UCSD-AML1 (cell line): ENCODE results near the gene TCL1A.

Experiments used
- DNase-seq: peaks from one replicate; lab custom pipeline; 2025; ENCODE audit not compliant: unreplicated experiment; lab: John Stamatoyannopoulos, UW

Gene TCL1A

DNA sequence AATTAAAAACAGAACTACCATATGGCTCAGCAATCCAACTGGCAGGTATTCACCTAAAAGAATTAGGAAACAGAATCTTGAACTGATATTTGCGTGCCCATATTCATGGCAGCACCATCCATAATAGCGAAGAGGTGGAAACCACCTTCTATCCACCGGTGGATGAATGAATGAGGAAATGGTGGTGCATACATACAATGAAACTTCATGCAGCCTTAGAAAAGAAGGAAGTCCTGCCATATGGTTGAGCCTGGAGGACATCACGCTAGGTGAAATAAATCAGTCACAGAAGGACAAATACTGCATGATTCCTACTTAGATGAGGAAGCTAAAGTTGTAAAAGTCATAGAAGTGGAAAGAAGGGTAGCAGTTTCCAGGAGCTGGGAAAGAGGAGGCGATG is 6.6 kb downstream of the TCL1A start:
- DNase-seq, result no peak

DNA sequence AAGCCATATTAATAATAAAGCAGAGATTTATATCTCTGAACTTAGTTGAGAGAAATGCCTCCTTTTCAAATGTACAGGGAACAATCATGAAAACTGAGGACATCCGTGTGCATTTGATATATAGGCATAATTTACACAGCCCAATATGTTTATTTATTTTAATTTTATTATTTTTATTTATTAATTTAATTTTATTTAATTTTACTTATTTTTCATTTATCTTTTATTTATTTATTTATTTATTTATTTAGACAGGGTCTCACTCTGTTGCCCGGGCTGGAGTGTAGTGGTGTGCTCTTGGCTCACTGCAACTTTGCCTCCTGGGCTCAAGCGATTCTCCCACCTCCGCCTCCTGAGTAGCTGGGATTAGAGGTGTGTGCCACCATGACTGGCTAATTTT is 8.4 kb downstream of the TCL1A start:
- DNase-seq, result no peak

DNA sequence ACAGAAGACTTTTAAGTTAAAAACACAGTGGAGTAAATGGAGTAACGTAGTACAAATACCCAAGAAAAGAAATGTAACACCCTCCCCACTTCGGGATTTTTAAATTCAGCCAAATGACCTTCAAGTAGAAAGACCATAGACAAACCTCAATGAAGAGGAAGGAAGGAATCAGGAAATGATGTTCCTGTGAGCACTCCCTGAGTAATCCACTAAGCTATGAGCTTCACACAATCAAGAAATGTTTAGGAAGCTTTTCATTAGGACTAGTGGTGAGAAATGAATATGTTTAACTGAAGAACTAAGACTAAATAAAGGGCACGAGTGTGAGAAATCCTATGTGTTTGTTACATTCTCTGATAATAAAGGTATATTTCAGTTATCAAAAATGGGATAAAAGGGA is 10.1 kb downstream of the TCL1A start:
- DNase-seq, result no peak

DNA sequence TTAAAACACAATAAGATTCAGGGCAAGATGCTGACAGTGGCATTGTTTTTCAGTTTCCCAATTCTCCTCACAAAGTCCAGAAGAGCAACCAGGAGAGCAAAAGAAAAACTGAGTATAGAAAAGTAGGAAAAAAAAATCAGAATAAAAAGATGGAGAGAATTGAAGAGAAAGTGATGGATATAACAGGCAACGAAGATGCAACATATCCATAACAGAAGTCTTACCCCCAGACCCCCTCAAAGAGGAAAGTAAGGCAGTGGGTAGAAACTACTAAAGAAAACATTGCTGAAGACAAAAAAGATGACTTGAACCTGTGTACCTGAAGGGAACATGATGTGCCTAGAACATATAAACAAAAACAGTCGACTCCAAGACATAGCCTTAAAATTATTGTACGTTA is 10.6 kb downstream of the TCL1A start:
- DNase-seq, result no peak

DNA sequence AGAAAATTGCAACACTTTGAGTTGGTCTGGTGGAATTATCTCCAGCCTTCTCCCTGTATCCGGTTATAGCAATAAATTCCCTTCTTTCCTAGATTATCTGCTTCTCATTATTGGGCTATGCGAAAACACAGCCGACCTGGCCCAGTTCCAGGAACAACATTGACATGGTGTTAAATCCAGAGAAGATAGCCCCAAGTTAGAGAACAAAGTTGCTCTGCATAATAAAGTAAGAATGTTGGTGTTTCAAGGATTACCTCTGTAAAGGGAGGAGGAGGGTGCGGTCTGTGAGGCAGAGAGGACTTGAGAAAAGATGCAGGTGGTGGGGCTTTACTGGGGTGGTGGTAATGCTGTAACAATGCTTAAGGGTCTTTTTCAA is 12.1 kb downstream of the TCL1A start:
- no peak for DNase-seq

DNA sequence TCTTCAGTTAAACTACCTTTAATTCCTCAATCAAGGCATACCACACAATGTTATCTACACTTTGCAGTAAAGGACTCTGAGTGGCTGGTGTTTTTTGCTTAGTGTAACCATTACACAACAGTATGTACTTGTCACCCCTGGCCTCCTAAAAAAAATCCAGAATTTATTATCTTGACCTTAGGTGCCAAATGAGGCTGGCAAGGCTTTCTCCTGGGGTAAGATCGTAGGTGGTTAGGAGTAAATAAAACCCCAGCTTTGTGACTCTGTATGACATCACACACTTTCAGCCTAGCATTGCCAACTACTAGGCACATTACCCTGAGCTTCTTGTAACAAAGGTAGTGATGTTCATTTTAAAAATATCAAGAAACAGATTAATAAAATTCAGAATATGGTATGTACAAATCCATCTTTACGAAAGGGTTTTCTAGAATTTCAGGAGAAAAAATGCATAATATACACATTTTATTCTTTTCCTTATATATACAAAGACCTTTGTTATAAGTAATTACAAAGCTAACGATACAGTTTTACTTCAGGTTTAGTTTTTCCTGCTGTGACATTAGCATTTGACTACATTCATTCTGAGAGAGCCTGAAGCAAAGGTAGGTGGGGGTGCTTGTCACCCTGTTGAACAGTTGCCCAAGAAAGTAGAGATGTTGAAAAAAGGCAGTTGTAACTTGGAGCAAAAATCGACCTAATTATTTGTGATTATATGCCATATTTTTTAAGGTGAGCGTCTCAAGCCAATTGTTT is 13.5 kb downstream of the TCL1A start:
- DNase-seq, result no peak

DNA sequence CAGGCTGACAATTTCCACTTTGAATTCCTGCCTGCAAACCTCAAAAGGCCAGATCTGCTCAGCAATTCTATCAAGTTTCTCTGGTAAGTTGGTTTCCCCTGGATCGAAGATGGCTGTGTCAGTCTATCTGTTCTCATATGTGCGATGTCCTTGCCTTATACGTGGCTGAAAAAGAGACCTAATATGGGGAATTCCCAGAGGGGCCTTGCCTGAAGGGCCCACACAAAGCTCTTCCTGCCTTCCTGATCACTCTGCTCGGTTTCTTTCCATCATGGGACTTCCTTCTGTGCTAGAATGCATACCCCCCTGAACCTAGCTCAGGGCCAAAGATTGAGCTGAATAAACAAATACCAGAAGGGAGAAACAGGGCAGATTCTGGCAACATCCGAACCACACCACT is 14.5 kb downstream of the TCL1A start:
- DNase-seq, result no peak

DNA sequence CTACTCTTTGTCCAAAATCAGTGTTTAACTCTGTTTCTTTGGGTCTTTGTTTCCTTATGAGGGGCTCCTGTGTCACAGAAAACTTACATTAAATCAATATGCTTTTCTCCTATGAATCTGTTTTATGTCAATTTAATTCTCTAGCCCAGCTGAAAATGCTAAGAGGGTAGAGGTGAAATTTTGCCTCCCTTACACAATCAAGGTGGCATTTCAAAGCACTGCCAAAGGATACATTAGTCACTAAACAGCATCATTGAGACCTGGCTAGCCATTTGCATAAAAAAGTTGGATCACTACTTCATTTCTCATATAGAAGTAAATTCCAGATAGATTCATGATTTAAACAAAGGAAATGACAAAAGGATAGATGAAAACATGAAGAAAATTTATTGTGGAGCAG is 15.6 kb downstream of the TCL1A start:
- DNase-seq, result no peak

DNA sequence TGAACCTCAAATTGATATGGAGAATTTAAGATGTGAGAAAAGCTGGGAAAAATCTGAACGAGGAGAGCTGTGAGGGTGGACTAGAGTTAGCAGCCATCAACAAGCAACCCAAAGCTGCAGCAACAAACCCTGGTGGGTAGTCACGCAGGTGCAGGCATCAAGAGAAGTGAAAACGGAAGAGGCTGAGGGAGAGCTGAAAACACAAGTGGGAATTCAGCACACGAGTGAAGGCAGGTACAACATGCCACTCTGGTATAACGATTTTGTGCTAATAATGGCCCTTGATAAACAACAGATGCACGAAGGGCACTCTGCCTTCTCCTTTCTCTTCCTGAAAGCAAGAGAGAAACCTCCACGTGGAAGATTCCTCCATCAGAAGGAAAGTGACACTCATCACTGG is 16.2 kb downstream of the TCL1A start:
- no peak for DNase-seq

DNA sequence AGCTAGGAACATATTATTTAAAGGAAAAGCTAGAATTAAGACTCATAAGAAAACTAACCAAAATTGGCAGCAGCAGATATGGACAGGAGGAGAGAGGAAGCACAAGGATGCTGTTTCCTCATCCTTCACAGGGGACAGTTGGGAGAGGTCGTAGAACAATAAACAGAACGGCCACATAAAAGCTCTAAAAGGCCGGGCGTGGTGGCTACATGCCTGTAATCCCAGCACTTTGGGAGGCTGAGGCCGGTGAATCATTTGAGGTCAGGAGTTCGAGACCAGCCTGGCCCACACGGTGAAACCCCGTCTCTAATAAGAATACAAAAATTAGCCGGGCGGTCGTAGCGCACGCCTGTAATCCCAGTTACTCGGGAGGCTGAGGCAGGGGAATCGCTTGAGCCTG is 17.2 kb downstream of the TCL1A start:
- DNase-seq, result no peak

DNA sequence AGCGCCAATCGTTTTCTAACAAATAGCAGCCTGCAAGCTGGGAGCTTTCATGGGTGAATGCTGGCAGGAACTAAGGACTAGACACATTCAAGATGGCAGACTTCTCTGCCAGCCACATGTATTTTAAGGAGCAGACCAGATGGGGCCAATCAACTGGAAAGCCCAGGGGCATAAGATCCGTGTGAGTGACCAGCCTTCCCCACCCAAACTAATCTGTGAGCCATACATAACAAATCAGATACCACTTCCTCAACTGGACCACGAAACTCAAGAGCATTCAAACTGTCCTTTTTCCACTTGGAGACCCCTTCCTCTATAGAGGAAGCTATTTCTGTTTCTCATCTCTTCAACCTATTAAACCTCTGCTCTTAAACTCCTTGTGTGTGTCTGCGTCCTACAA is 18.0 kb downstream of the TCL1A start:
- no peak for DNase-seq

DNA sequence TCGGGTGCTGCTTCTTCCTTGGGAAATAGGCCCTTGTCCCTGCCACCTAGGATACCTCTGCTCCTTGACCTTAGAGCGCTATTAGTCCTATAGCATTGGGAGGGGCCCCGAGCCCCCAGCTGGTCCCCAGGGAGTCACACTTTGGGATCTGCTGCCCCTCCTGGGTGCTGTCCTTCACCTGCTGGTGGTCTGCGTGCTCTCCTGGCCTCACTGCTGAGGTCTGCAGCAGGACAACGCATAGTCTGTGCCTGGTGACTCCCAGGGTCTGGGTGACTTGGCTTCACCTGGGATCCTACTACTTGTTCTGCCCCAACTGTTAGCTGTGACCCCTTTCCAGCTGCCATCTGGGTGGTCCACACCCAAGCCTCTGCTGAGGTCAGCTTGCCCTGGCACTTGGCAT is 18.9 kb downstream of the TCL1A start:
- DNase-seq, result no peak

DNA sequence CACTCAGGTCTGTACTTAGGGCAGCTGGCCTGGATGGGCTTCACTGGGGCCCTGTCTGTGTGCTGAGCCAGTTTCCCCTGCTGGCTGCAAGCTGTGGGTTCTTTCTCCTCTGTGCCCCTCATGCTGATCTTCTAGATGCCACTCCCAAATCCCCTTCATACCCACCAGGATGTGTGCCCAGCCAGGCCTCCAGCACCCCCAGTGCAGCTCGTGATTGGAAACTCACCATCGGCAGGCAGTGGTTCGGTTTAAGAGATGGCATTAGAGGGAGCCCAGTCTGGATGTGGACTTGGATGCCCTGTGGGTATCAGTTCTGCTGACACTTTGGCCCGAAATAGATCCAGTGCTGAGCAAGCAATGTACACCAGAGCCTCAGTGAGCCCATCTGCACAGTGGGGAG is 21.8 kb downstream of the TCL1A start:
- no peak for DNase-seq

DNA sequence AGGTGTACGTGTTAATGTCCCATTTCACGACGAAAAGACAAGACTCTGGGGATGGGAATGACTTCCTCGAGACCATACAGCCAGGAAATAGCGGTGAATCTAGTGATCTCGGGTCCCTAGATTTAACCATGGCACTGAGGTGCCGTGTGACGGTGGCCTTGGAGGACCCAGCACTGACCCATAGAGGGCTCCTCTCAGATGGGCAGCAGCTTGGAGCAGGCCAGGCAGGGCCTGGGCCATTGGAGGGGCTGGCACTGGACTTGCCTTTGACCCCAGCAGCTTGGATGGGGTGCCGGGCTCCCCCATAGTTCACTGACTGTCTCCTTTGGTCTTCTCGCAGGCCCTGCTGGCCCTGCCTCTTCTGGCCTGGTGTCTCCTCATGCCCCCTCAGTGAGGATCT is 22.3 kb downstream of the TCL1A start:
- no peak for DNase-seq

DNA sequence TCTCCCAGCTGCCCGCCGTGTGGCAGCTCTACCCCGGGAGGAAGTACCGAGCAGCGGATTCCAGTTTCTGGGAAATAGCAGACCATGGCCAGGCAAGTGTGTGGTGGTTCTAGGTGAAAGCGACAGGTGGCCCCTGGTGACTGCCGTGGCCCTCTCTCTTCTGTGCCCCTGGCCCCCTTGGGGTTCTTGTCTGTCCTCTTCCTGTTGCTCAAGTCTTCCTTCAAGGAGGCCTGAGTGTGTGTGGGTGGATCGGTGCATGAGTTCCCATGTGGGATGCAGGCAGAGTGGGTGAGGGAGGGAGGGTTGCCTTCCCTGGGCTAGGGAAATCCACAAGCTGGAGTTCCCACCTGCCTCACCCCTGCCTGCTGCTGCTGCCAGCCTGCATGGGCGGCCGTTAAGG is 23.1 kb downstream of the TCL1A start:
- DNase-seq, result no peak

DNA sequence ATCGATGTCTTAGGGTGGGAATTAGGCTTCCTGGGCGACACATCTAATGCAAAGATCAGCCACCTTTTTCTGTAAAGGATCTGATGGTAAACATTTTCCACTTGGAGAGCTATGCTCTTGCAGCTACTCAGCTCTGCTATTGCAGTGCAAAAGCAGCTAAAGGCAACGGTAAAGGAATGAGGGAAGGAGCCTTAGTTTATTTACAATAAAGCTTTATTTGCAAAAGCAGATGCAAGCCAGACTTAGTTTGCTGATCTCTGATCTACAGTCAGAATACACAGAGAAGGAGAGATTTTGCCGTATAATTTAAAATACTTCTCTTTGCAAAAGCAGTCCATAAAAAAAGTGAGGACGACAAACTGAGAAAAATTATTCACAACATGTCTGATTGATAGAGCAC is 24.5 kb downstream of the TCL1A start:
- no peak for DNase-seq

DNA sequence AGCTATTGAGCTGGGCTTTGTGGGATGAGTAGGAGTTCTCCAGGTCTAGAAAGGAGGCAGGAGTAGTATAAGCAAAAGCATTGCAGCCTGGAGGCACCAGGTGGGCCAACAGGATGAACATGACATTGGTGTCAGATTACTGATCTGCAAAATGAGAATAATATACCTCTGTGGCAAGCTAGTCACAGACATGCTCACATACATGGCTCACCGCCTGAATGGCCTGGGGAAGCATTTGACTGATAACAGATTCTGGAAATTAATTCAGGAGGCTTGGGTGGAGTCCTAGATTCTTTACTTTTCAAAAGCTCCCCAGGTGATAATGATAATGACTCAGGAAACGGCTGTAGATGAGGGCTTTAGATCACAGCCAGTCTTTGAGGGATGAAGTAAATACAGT is 27.0 kb downstream of the TCL1A start:
- no peak for DNase-seq

DNA sequence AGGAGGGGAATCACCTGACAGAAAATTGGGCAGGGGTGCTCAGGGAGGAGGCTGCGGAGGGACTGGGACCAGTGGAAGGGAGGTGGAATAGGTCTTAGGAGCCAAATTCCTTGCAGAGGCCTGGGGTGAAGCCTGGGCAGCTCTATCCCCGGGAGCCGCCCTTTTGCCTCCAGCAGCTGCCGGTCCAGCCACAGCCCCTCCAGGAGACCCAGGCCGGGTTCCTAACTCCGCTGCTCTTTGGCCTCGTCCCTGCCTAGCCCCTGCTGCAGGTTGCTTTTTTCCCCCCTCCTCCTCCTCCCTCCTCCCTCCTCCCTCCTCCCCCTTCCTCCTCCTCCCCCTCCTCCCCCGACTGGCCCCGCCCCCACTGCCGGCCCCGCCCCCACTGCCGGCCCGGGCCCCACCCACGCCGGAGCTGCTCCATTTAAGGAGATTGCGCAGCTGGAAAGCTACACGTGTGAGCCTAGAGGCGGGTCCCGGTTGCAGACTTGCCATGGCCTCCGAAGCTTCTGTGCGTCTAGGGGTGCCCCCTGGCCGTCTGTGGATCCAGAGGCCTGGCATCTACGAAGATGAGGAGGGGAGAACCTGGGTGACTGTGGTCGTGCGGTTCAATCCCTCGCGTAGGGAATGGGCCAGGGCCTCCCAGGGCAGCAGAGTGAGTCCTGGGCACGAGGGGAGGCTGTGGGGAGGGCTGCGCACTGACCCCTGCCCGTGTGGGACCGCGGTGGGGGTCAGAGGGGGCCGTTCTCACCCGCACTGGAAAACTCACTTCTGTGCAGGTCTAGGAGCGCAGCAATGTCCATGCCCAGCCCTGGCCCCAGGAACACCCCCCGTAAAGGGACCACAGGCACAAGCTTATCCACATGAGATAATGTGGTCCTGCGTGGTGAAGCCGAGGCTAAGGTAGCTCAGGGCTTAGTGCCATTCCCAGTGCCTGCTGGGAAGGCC is 27.7 kb downstream of the TCL1A start, which contains the start of gene TCL1B:
TSS of gene TCL1B (plus strand) at position 449 of the 945 bp plus-strand sequence. CDS start at position 491, 42 bp downstream.
- DNase-seq, result no peak

DNA sequence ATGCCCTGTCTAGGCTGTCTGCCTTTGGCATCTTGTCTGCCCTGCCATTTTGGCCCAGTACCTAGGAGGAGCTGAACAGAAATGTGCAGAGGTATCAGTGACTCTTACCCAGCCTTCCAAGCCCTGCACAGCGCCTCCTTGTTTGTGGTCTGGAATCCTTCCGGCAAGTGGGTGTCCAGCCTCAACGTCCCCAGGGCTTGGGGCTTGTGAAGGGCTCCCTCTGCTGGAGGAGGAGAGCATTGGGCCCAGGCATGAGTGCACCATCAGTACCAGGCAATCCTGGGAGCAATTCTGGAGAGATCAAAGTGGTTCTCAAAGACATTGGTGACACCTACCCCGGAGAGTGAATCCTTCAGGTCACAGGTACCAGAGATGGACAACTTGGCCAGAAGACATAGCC is 30.1 kb downstream of the TCL1A start:
- DNase-seq, result peak; percentile 30

DNA sequence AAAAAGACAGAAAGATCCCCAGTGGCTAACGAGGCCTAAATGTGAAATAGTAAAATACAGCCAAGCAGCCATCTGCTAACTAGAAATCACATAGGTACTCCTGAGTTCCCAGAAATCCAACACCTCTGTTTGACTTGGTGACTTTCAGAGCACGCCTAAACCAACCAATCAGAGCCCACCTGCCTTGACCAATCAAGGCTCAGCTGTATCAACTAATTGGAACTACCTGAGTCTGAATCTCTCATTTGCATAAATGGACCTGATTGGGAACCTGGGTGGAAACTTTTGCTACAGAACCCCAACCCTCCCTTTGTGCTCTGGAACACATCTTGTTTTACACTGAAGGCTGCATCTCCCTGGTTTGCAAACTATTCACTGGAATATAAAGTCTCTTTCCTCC is 32.8 kb downstream of the TCL1A start:
- DNase-seq, result no peak

DNA sequence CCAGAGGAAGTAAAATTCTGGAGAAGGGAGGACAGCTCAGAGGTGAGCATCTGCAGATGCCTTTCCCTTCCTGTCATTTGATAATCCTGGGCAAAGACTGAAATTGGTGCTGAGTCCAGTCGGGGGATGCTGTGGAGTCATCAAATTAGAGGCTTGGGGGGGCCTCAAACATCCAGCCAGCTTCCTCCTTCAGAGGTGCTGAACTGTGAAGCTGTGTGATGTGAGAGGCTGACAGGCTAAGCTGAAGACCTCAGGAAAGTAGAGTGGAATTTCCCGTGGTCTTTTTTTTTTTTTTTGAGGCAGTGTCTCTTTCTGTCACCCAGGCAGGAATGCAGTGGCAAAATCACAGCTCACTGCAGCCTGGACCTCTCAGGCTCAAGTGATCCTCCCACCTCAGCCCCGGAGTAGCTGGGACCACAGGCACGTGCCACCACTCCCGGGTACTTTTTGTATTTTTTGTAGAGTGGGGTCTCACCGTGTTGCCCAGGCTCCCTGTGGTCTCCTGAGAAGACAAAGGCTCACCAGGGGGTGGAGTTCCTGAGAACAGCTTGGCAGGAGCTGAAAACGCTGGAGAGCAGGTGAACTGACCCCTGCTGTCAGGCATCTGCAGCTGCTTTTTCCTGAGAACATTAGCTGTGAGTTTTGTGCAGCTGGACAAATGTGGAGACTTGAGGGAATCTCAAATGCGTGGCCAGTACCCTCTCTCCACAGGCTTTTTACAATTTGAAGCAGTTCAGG is 33.8 kb downstream of the TCL1A start:
- no peak for DNase-seq
